H9 (cell line): ENCODE measurements around the gene PTPMT1. TPM values are rescaled to one million over a fixed set of nuclear protein-coding genes. Genes with fewer than 3 reads are reported as not detected.

Experiments
- DNase-seq: peaks from one replicate; pipeline ENCODE4 v3.0.0-alpha.2; 2017
- H2AFZ ChIP-seq: one replicate; pipeline ENCODE4 v1.6.1; 2013; ENCODE audit warnings: mild to moderate bottlenecking, low read length, control low read depth, moderate library complexity
- H2AK5ac ChIP-seq: 2 replicates; pipeline ENCODE4 v1.6.1; 2013; ENCODE audit warnings: low read length, control low read depth, mixed read lengths; ENCODE audit not compliant: insufficient read length
- H2BK120ac ChIP-seq: one replicate; pipeline ENCODE4 v1.6.1; 2013; ENCODE audit warnings: low read depth, mild to moderate bottlenecking, low read length, control low read depth, inconsistent platforms; ENCODE audit not compliant: poor library complexity, severe bottlenecking
- H2BK12ac ChIP-seq: 2 replicates; pipeline ENCODE4 v1.6.1; 2013; ENCODE audit warnings: low read length, control low read depth, mixed read lengths, low read depth; ENCODE audit not compliant: insufficient read length
- H2BK15ac ChIP-seq: 2 replicates; pipeline ENCODE4 v1.6.1; 2013; ENCODE audit warnings: low read depth, low read length, control low read depth
- H2BK20ac ChIP-seq: one replicate; pipeline ENCODE4 v1.6.1; 2013; ENCODE audit warnings: low read depth, mild to moderate bottlenecking, low read length, control low read depth, inconsistent platforms; ENCODE audit not compliant: poor library complexity, severe bottlenecking
- H2BK5ac ChIP-seq: 2 replicates; pipeline ENCODE4 v1.6.1; 2013; ENCODE audit warnings: low read length, control low read depth, mixed read lengths; ENCODE audit not compliant: insufficient read length
- H3K14ac ChIP-seq: 2 replicates; pipeline ENCODE4 v1.6.1; 2013; ENCODE audit warnings: low read length, control low read depth; ENCODE audit not compliant: insufficient read depth
- H3K18ac ChIP-seq: 2 replicates; pipeline ENCODE4 v1.6.1; 2013; ENCODE audit warnings: low read depth, mild to moderate bottlenecking, mixed read lengths, low read length, control low read depth; ENCODE audit not compliant: insufficient read length
- H3K23ac ChIP-seq: 2 replicates; pipeline ENCODE4 v1.6.1; 2013; ENCODE audit warnings: low read length, control low read depth, mixed read lengths, low read depth; ENCODE audit not compliant: insufficient read length
- H3K23me2 ChIP-seq: 2 replicates; pipeline ENCODE4 v1.6.1; 2013; ENCODE audit warnings: low read depth, mild to moderate bottlenecking, mixed read lengths, low read length, control low read depth; ENCODE audit not compliant: insufficient read length, poor library complexity, severe bottlenecking
- H3K27ac ChIP-seq: 2 replicates; pipeline ENCODE4 v1.5.1; 2013; ENCODE audit warnings: low read length, control low read depth, mixed read lengths, low read depth; ENCODE audit not compliant: insufficient read length
- H3K27me3 ChIP-seq: 2 replicates; pipeline ENCODE4 v1.6.1; 2013; ENCODE audit warnings: low read length, control low read depth, inconsistent platforms; ENCODE audit not compliant: insufficient read depth
- H3K4ac ChIP-seq: 2 replicates; pipeline ENCODE4 v1.6.1; 2013; ENCODE audit warnings: low read depth, mild to moderate bottlenecking, control low read depth, inconsistent platforms, low read length, moderate library complexity
- H3K4me1 ChIP-seq: 2 replicates; pipeline ENCODE4 v1.6.1; 2013; ENCODE audit warnings: low read length, control low read depth, inconsistent platforms; ENCODE audit not compliant: insufficient read depth
- H3K4me2 ChIP-seq: 2 replicates; pipeline ENCODE4 v1.6.1; 2013; ENCODE audit warnings: low read length, control low read depth, mixed read lengths; ENCODE audit not compliant: insufficient read length, insufficient read depth
- H3K56ac ChIP-seq: 2 replicates; pipeline ENCODE4 v1.6.1; 2013; ENCODE audit warnings: low read depth, mild to moderate bottlenecking, mixed read lengths, low read length, control low read depth; ENCODE audit not compliant: insufficient read length
- H3K79me1 ChIP-seq: 2 replicates; pipeline ENCODE4 v1.6.1; 2013; ENCODE audit warnings: low read depth, mild to moderate bottlenecking, moderate library complexity, low read length, control low read depth, inconsistent platforms; ENCODE audit not compliant: insufficient read depth, poor library complexity, severe bottlenecking
- H3K79me2 ChIP-seq: 2 replicates; pipeline ENCODE4 v1.6.1; 2013; ENCODE audit warnings: low read length, control low read depth, inconsistent platforms; ENCODE audit not compliant: insufficient read depth
- H3K9ac ChIP-seq: 2 replicates; pipeline ENCODE4 v1.6.1; 2013; ENCODE audit warnings: low read length, control low read depth, mixed read lengths; ENCODE audit not compliant: insufficient read length; ENCODE audit errors: extremely low read depth
- H3K9me3 ChIP-seq: one replicate; pipeline ENCODE4 v1.6.1; 2013; ENCODE audit warnings: low read depth, low read length, inconsistent platforms; ENCODE audit not compliant: control insufficient read depth
- H3T11ph ChIP-seq: one replicate; pipeline ENCODE4 v1.6.1; 2013; ENCODE audit warnings: mild to moderate bottlenecking, low read length, control low read depth, inconsistent platforms
- H4K20me1 ChIP-seq: one replicate; pipeline ENCODE4 v1.6.1; 2013; ENCODE audit not compliant: control insufficient read depth, insufficient read length, insufficient read depth
- H4K5ac ChIP-seq: 2 replicates; pipeline ENCODE4 v1.6.1; 2013; ENCODE audit warnings: low read depth, mild to moderate bottlenecking, mixed read lengths, low read length, control low read depth; ENCODE audit not compliant: insufficient read length
- H4K8ac ChIP-seq: replicated peaks from 2 replicates; pipeline ENCODE4 v1.6.1; 2013; ENCODE audit warnings: low read length, control low read depth, mixed read lengths, low read depth; ENCODE audit not compliant: insufficient read length
- H4K91ac ChIP-seq: 2 replicates; pipeline ENCODE4 v1.6.1; 2013; ENCODE audit warnings: low read depth, mild to moderate bottlenecking, moderate library complexity, mixed read lengths, low read length, control low read depth; ENCODE audit not compliant: insufficient read length
- H3K27ac Mint-ChIP-seq, 3 experiments: 2 replicates in 2 of 3; 3 replicates in 1 of 3; pipeline ENCODE4 v1.8.0; 2020 to 2021; ENCODE audit warnings: mixed read lengths in 3 of 3, mild to moderate bottlenecking in 1 of 3, moderate library complexity in 1 of 3
- H3K27me3 Mint-ChIP-seq: 2 replicates; pipeline ENCODE4 v1.8.0; 2021; ENCODE audit warnings: low read depth, mild to moderate bottlenecking, moderate library complexity, mixed read lengths
- H3K36me3 Mint-ChIP-seq, 3 experiments: 2 replicates in 2 of 3; 3 replicates in 1 of 3; pipeline ENCODE4 v1.8.0; 2020 to 2021; ENCODE audit warnings: low read depth in 3 of 3, mixed read lengths in 3 of 3; ENCODE audit not compliant: insufficient read depth in 1 of 3
- H3K4me1 Mint-ChIP-seq, 2 experiments: 2 replicates each; pipeline ENCODE4 v1.8.0; 2020; ENCODE audit warnings: mixed read lengths in 2 of 2
- H3K4me3 Mint-ChIP-seq, 2 experiments: 2 replicates in 1 of 2; 3 replicates in 1 of 2; pipeline ENCODE4 v1.8.0; 2020 to 2021; ENCODE audit warnings: mild to moderate bottlenecking in 2 of 2, mixed read lengths in 2 of 2, moderate library complexity in 1 of 2
- H3K9me3 Mint-ChIP-seq, 2 experiments: 2 replicates in 1 of 2; 3 replicates in 1 of 2; pipeline ENCODE4 v1.8.0; 2020; ENCODE audit warnings: mild to moderate bottlenecking in 2 of 2, mixed read lengths in 2 of 2, moderate library complexity in 1 of 2
- CTCF ChIP-seq: fragments of 200-600 bp; sonication (generic); conservative IDR thresholded peaks from 3 replicates; pipeline ENCODE4 v1.8.0; 2021; ENCODE audit warnings: antibody characterized with exemption, mild to moderate bottlenecking
- WGBS: extraction: QIAGEN DNeasy Blood & Tissue Kit; methylation state at CpG from one replicate; pipeline ENCODE4 v1.1.7; 2013; ENCODE audit warnings: missing lambda C conversion rate, low lambda C conversion rate, mixed read lengths; ENCODE audit not compliant: insufficient read length; ENCODE audit errors: extremely low coverage; 5-methylcytosine and 5-hydroxymethylcytosine counted together
- total RNA-seq: library from RNA; stranded (reverse); gene quantifications from 2 replicates; pipeline ENCODE4 v1.2.1, GENCODE V29; 2021

PTPMT1 gene
- total RNA-seq, 1 experiment from 2014 or later, result 72.9 TPM

DNA sequence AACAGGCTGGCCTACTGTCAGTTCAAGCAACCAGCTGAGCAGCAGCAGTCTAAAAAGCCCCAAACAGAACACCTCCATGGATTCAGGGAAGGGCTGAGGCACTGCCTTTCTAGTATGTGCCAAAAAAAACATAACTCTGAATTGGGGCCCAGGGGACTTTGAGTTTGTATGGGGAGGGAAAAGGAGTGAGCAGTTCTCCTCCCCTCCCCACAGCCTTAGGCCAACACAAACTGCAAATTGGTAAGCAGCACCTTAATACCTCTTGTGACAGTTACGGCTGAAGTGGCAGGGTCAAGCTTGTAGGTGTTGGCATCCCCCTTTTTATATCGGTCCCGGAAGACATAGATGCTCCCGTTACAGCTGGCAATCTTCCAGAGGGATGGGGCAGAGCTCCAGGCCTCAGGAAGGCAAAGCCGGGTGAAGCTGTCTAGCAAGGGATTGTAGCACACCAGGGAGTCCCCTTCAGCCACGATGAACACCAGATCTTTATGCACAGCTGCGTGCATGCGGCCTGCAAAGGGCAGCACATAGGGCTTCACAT, 7.4 kb downstream of the PTPMT1 start:
- no peaks in the 10 kb centered on the region for H3K23me2 ChIP-seq
- no peak overlapping the region for H3T11ph ChIP-seq
- no peaks in the 10 kb centered on the region for H3K9me3 ChIP-seq
- H3K27ac Mint-ChIP-seq, result no peak overlapping the region
- H3K18ac ChIP-seq, result no peak overlapping the region
- no peak overlapping the region for H3K56ac ChIP-seq
- peaks cover 1% of the 10 kb centered on the region; the same call in 1 of the 2 replicates for H3K4me1 ChIP-seq
- H3K4me2 ChIP-seq, result no peak overlapping the region
- H4K5ac ChIP-seq, result no peak overlapping the region
- no peak overlapping the region for H3K27ac ChIP-seq
- H3K27me3 ChIP-seq, result no peaks in the 10 kb centered on the region
- H3K23ac ChIP-seq, result no peak overlapping the region
- H3K27me3 Mint-ChIP-seq, result no peaks in the 10 kb centered on the region
- no peak overlapping the region for H2AFZ ChIP-seq
- no peak for TF ChIP-seq CTCF
- no peaks in the 10 kb centered on the region for H3K9me3 Mint-ChIP-seq
- H4K8ac ChIP-seq, result no peak overlapping the region
- no peaks in the 10 kb centered on the region; the same call in 1 of the 2 replicates for H3K79me2 ChIP-seq
- H2BK5ac ChIP-seq, result no peak overlapping the region
- no peak overlapping the region for H3K14ac ChIP-seq
- H4K91ac ChIP-seq, result no peak overlapping the region
- H3K79me1 ChIP-seq, result peaks cover 3% of the 10 kb centered on the region
- WGBS, result no CpG with 5 or more reads among the region's 8 CpGs
- H3K36me3 Mint-ChIP-seq, result peaks cover 21 to 87% (median 79%) of the 10 kb centered on the region in 3 experiments
- no peak overlapping the region for H2BK12ac ChIP-seq
- no peak overlapping the region for H3K4me3 Mint-ChIP-seq
- no peak overlapping the region for H3K9ac ChIP-seq
- no peak overlapping the region for H3K4ac ChIP-seq
- no peak overlapping the region for H2BK15ac ChIP-seq
- no peak overlapping the region for H2BK120ac ChIP-seq
- no peak overlapping the region for H2BK20ac ChIP-seq
- no peaks in the 10 kb centered on the region for H4K20me1 ChIP-seq
- H3K4me1 Mint-ChIP-seq, result peaks cover 4 to 8% of the 10 kb centered on the region in 2 experiments
- DNase-seq, result no peak
- no peak overlapping the region for H2AK5ac ChIP-seq
